Measurements from ENCODE around the gene PLEKHA4.
"Not testable (repeated sequence)": the region's sequence is repeated elsewhere in the genome, so short reads cannot be mapped to it uniquely, and the experiment has no call there.

- TF ChIP-seq POLR2AphosphoS5, CTCF, POLR2A, EP300 (IDR thresholded peaks at IDR 0.05): not testable (repeated sequence)
These were observed 81.1 kb downstream of the PLEKHA4 start for GRCh38 chr19:48787331-48787730.
